ENCODE results near the gene LAYN. TPM values are rescaled to one million over a fixed set of nuclear protein-coding genes. Genes with fewer than 3 reads are reported as not detected.

Gene LAYN
- total and polyA plus RNA-seq, 2 of the 13 experiments (the other 11 are each of a cell fraction or from before 2014, with no cell fraction given): 0.17 TPM; not detected in 1

DNA sequence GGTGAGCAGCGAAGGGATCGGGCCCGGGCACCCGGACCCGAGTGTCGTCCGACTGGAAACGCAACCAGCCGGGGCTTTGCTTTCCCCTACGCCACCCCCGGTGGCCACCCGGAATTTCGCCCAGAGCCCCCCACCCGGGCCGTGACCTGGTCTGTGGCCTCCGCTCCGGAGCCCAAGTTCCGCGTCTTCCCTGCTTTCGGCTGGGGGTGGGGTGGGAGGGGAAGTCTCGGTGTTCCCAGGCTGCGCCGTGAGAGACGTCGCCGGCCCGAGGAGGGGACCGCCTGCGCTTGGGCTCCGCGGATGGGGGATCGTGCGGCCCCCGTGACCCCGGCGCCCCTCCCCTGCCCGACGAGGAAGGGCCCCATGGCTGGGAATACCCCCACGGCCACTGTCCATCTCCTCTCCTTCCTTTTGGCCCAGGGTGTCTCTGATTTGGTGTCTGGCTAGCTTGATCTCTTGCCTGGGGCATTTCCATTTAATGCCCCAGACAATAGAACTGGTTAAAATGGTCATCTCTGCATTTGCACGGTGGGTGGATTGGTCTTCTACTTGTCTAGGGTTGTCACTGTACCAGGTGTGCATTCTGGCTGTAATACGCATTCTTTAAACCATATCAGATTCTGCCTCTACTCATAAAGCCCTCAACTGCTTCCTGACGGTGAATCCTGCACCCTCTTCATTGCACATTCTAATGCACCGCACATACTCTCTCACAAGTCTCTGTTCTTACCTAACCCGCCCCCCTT lies 62.5 kb downstream of the LAYN start (continued):
- TF ChIP-seq REXO4 (CRISPR knock-in tag; IDR thresholded peaks at IDR 0.05; ENCODE audit: borderline replicate concordance) (no peak), ZNF564 (CRISPR knock-in tag; IDR thresholded peaks at IDR 0.05) (peak; percentile 83), CREB1 (IDR thresholded peaks at IDR 0.05) (no peak), CREB1 (CRISPR knock-in tag; IDR thresholded peaks at IDR 0.05) (no peak), ZC3H4 (CRISPR knock-in tag; IDR thresholded peaks at IDR 0.05; ENCODE audit: borderline replicate concordance) (no peak), ZNF484 (CRISPR knock-in tag; IDR thresholded peaks at IDR 0.05; ENCODE audit: borderline replicate concordance, low read depth) (no peak), ZNF841 (CRISPR knock-in tag; IDR thresholded peaks at IDR 0.05; ENCODE audit: borderline replicate concordance) (no peak), RBM39 (IDR thresholded peaks at IDR 0.05; ENCODE audit: low read depth, low read length, poor library complexity, severe bottlenecking) (no peak), ZNF264 (CRISPR knock-in tag; IDR thresholded peaks at IDR 0.05) (no peak), TGIF2 (CRISPR knock-in tag; IDR thresholded peaks at IDR 0.05) (no peak), ZNF251 (CRISPR knock-in tag; IDR thresholded peaks at IDR 0.05) (no peak), SIN3B (IDR thresholded peaks at IDR 0.05; ENCODE audit: low read length) (no peak), ELF4 (CRISPR knock-in tag; IDR thresholded peaks at IDR 0.05; ENCODE audit: borderline replicate concordance) (no peak), ZNF343 (CRISPR knock-in tag; IDR thresholded peaks at IDR 0.05) (no peak), RFX5 (IDR thresholded peaks at IDR 0.05; ENCODE audit: low read depth, low read length) (no peak), TOPORS (CRISPR knock-in tag; IDR thresholded peaks at IDR 0.05) (no peak), CERS6 (CRISPR knock-in tag; IDR thresholded peaks at IDR 0.05) (no peak), MNT (IDR thresholded peaks at IDR 0.05) (no peak)
- TF ChIP-seq, protein P1, sequence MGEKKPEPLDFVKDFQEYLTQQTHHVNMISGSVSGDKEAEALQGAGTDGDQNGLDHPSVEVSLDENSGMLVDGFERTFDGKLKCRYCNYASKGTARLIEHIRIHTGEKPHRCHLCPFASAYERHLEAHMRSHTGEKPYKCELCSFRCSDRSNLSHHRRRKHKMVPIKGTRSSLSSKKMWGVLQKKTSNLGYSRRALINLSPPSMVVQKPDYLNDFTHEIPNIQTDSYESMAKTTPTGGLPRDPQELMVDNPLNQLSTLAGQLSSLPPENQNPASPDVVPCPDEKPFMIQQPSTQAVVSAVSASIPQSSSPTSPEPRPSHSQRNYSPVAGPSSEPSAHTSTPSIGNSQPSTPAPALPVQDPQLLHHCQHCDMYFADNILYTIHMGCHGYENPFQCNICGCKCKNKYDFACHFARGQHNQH (CRISPR knock-in tag; IDR thresholded peaks at IDR 0.05): no peak
- TF ChIP-seq, protein P2, sequence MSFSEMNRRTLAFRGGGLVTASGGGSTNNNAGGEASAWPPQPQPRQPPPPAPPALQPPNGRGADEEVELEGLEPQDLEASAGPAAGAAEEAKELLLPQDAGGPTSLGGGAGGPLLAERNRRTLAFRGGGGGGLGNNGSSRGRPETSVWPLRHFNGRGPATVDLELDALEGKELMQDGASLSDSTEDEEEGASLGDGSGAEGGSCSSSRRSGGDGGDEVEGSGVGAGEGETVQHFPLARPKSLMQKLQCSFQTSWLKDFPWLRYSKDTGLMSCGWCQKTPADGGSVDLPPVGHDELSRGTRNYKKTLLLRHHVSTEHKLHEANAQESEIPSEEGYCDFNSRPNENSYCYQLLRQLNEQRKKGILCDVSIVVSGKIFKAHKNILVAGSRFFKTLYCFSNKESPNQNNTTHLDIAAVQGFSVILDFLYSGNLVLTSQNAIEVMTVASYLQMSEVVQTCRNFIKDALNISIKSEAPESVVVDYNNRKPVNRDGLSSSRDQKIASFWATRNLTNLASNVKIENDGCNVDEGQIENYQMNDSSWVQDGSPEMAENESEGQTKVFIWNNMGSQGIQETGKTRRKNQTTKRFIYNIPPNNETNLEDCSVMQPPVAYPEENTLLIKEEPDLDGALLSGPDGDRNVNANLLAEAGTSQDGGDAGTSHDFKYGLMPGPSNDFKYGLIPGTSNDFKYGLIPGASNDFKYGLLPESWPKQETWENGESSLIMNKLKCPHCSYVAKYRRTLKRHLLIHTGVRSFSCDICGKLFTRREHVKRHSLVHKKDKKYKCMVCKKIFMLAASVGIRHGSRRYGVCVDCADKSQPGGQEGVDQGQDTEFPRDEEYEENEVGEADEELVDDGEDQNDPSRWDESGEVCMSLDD (CRISPR knock-in tag; IDR thresholded peaks at IDR 0.05; ENCODE audit: borderline replicate concordance): 0 out of 2 replicates have a peak, but pooled peaks have one; percentile 22
- TF ChIP-seq, protein P3, sequence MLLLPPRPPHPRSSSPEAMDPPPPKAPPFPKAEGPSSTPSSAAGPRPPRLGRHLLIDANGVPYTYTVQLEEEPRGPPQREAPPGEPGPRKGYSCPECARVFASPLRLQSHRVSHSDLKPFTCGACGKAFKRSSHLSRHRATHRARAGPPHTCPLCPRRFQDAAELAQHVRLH (CRISPR knock-in tag; IDR thresholded peaks at IDR 0.05; ENCODE audit: borderline replicate concordance, low read depth): 0 out of 2 replicates have a peak, but pooled peaks have one; percentile 2
